OCI-LY1 (cell line): ENCODE data around the gene IL26.
"Not testable (repeated sequence)": the region's sequence is repeated elsewhere in the genome, so short reads cannot be mapped to it uniquely, and the experiment has no call there.

Experiments used
- EZH2 ChIP-seq: fragments of 200-600 bp; sonication (generic), shearing (Covaris generic); IDR thresholded peaks from 2 replicates; pipeline ENCODE4 v1.8.0; 2017; ENCODE audit warnings: borderline replicate concordance, mixed run types, mild to moderate bottlenecking, antibody characterized with exemption, low read length, moderate library complexity, mixed read lengths
- TF ChIP-seq, protein P1 (sequence below): fragments of 200-600 bp; sonication (generic), shearing (Covaris generic); IDR thresholded peaks from 2 replicates; pipeline ENCODE4 v1.5.1; 2017; ENCODE audit warnings: mild to moderate bottlenecking, antibody characterized with exemption, low read length, moderate library complexity, mixed read lengths

DNA sequence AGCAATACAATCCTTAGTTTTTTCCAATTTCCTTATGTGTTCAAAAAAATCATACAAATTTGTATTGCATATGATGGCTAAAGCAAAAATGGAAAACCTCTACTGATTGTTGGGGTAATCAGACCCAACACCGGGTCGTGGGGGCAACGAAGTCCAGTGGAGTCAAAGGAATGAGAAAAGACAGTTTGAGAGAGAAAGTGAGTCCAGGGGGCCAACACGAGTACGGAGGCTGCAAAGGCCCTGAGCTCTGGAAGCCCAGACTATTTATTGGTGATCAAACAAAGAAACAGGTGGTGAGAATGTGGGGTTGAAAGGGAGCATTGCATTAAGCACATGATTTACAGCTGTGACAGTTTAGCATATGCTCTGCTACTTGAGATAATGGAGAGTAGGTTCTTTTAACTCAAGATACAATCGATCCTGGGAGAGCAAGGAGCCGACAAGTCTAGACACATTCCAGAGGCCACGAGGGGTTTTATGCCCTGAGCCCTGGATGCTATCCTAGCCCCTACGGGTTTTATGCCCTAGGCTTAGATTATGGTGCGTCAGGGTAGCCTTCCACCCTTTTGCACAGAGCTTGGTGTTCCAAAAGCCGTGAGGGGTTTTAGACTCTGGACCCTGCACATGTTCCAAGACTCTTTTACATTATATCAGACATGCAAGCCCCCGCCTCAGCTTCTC is 16.4 kb downstream of the IL26 start:
- TF ChIP-seq, protein P1, sequence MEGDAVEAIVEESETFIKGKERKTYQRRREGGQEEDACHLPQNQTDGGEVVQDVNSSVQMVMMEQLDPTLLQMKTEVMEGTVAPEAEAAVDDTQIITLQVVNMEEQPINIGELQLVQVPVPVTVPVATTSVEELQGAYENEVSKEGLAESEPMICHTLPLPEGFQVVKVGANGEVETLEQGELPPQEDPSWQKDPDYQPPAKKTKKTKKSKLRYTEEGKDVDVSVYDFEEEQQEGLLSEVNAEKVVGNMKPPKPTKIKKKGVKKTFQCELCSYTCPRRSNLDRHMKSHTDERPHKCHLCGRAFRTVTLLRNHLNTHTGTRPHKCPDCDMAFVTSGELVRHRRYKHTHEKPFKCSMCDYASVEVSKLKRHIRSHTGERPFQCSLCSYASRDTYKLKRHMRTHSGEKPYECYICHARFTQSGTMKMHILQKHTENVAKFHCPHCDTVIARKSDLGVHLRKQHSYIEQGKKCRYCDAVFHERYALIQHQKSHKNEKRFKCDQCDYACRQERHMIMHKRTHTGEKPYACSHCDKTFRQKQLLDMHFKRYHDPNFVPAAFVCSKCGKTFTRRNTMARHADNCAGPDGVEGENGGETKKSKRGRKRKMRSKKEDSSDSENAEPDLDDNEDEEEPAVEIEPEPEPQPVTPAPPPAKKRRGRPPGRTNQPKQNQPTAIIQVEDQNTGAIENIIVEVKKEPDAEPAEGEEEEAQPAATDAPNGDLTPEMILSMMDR = not testable (repeated sequence)
- not testable (repeated sequence) for TF ChIP-seq EZH2
